Caco-2 (cell line): Measurements from ENCODE around the gene TRAF3. TPM values are rescaled to one million over a fixed set of nuclear protein-coding genes. Genes with fewer than 3 reads are reported as not detected.

ENCODE experiments used
- BruUV-seq: library from RNA; stranded (reverse); fragments of 400-500 nt; replicated peaks from 2 replicates; lab custom pipeline; 2021; lab: Mats Ljungman, UMichigan
- CTCF ChIA-PET: fragments of 300-600 bp; sonication (Branson Sonifier 250); formaldehyde crosslinking; loops from one replicate; lab custom pipeline; 2022; ENCODE audit warnings: antibody characterized with exemption; lab: Charles Lee
- POLR2A ChIA-PET: fragments of 300-600 bp; sonication (Branson Sonifier 250); formaldehyde crosslinking; loops from one replicate; lab custom pipeline; 2022; ENCODE audit warnings: antibody characterized with exemption; lab: Charles Lee
- DNase-seq, 2 experiments: peaks; one replicate each; pipeline versions ENCODE4 v3.0.0 to v3.0.0-alpha.2; 2020 to 2022
- H3K27me3 ChIP-seq: replicated peaks from 2 replicates; pipeline ENCODE4 v1.6.0; 2011; ENCODE audit warnings: low read length; ENCODE audit not compliant: control insufficient read depth, insufficient read depth
- H3K36me3 ChIP-seq: 2 replicates; pipeline ENCODE4 v1.5.1; 2011; ENCODE audit warnings: low read length; ENCODE audit not compliant: control insufficient read depth, insufficient read depth
- H3K4me1 ChIP-seq: fragments of 250-450 bp; sonication (Bioruptor Pico); 2 replicates; pipeline ENCODE4 v1.5.1; 2020; ENCODE audit warnings: mild to moderate bottlenecking
- H3K4me3 ChIP-seq: 2 replicates; pipeline ENCODE4 v1.5.1; 2011; ENCODE audit warnings: low read depth, mild to moderate bottlenecking, control low read depth, low read length
- H3K9me3 ChIP-seq: fragments of 250-450 bp; sonication (Bioruptor Pico); 2 replicates; pipeline ENCODE4 v1.5.1; 2020; ENCODE audit warnings: mild to moderate bottlenecking, moderate library complexity
- H3K27ac Mint-ChIP-seq: one replicate; pipeline ENCODE4 v1.8.0; 2022; ENCODE audit warnings: mixed read lengths; ENCODE audit not compliant: unreplicated experiment
- H3K27me3 Mint-ChIP-seq: one replicate; pipeline ENCODE4 v1.8.0; 2022; ENCODE audit warnings: mixed read lengths; ENCODE audit not compliant: insufficient read depth, unreplicated experiment
- H3K36me3 Mint-ChIP-seq: one replicate; pipeline ENCODE4 v1.8.0; 2022; ENCODE audit warnings: mild to moderate bottlenecking, mixed read lengths; ENCODE audit not compliant: insufficient read depth, unreplicated experiment
- H3K4me1 Mint-ChIP-seq: one replicate; pipeline ENCODE4 v1.8.0; 2022; ENCODE audit warnings: low read depth, mixed read lengths; ENCODE audit not compliant: unreplicated experiment
- H3K4me3 Mint-ChIP-seq: one replicate; pipeline ENCODE4 v1.8.0; 2022; ENCODE audit warnings: mild to moderate bottlenecking, moderate library complexity, mixed read lengths; ENCODE audit not compliant: unreplicated experiment
- H3K9me3 Mint-ChIP-seq: one replicate; pipeline ENCODE4 v1.8.0; 2022; ENCODE audit warnings: mixed read lengths; ENCODE audit not compliant: unreplicated experiment
- intact Hi-C: fragments of 100-400 bp; cut with micrococcal nuclease; formaldehyde crosslinking; loops from one replicate; pipeline ENCODE4 v1.10.0; 2022; ENCODE audit not compliant: unreplicated experiment
- total RNA-seq: library from RNA; stranded (reverse); gene quantifications from 2 replicates; pipeline ENCODE4 v1.2.3, GENCODE V29; 2022
- TF ChIP-seq, protein P1 (sequence below), 2 experiments: fragments of 200-600 bp in 1 of 2; IDR thresholded peaks; 1 replicate in 1 of 2; 2 replicates in 1 of 2; pipeline versions ENCODE4 v1.5.1 to v1.8.0; 2011 to 2022; ENCODE audit warnings: antibody characterized with exemption in 1 of 2, control low read depth in 1 of 2, inconsistent platforms in 1 of 2, low read depth in 1 of 2, low read length in 1 of 2, mild to moderate bottlenecking in 1 of 2, moderate library complexity in 1 of 2; ENCODE audit not compliant: insufficient read depth in 1 of 2, severe bottlenecking in 1 of 2, unreplicated experiment in 1 of 2

Gene TRAF3
- total RNA-seq, 1 experiment from 2014 or later, result 16.6 TPM

DNA sequence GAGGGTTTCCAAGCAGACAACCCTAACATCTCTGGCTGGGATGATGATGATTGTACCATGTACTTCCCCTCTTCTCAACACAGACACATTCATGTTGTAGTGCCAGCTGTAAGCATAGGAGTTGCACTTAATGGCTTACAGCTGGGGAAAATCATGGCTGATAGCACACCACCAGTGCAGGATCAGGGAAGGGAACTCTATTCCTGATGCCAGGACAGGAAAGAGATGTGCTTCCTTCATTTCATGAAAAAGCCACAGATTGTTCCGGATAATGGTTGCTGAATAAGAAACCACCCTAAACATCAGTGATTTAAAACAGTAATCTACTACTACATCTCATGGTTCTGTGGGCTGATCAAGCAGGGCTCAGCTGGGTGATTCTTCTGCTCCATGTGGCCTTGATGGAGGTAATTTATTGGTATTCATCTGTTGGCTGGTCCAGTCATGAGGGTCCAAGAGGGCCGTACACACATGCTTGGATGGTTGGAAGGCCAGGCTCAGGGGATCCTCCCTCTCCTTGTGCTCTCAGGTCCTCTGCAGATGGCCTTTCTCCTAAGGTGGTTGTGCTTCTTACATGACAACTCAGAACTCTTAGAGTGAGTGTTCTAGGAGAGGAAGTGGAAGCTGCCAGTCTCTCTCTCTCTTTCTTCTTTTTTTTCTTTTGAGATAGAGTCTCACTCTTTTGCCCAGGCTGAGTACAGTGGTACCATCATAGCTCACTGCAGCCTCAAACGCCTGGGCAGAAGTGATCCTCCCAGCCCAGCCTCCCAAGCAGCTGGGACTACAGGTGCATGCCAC lies 16.5 kb downstream of the TRAF3 start:
- no TSS peak for BruUV-seq
- no peaks in the 10 kb centered on the region for H3K36me3 ChIP-seq
- no peaks in the 10 kb centered on the region for H3K9me3 Mint-ChIP-seq
- H3K4me1 Mint-ChIP-seq, result no peaks in the 10 kb centered on the region
- H3K27ac Mint-ChIP-seq, result no peak overlapping the region
- H3K27me3 Mint-ChIP-seq, result no peaks in the 10 kb centered on the region
- H3K4me1 ChIP-seq, result peaks cover 12% of the 10 kb centered on the region
- ChIA-PET POLR2A (no interaction called here), CTCF (no interaction called here)
- TF ChIP-seq, protein P1, sequence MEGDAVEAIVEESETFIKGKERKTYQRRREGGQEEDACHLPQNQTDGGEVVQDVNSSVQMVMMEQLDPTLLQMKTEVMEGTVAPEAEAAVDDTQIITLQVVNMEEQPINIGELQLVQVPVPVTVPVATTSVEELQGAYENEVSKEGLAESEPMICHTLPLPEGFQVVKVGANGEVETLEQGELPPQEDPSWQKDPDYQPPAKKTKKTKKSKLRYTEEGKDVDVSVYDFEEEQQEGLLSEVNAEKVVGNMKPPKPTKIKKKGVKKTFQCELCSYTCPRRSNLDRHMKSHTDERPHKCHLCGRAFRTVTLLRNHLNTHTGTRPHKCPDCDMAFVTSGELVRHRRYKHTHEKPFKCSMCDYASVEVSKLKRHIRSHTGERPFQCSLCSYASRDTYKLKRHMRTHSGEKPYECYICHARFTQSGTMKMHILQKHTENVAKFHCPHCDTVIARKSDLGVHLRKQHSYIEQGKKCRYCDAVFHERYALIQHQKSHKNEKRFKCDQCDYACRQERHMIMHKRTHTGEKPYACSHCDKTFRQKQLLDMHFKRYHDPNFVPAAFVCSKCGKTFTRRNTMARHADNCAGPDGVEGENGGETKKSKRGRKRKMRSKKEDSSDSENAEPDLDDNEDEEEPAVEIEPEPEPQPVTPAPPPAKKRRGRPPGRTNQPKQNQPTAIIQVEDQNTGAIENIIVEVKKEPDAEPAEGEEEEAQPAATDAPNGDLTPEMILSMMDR (IDR thresholded peaks at IDR 0.05; ENCODE audit: insufficient read depth in 1 of 2, low read depth in 1 of 2, low read length in 1 of 2, severe bottlenecking in 1 of 2, unreplicated experiment in 1 of 2), result no peak
- peaks cover 9% of the 10 kb centered on the region for H3K9me3 ChIP-seq
- no peak overlapping the region for H3K4me3 Mint-ChIP-seq
- no peaks in the 10 kb centered on the region for H3K27me3 ChIP-seq
- DNase-seq, result no peak
- intact Hi-C loops, result no loop called here
- H3K4me3 ChIP-seq, result no peak overlapping the region
- H3K36me3 Mint-ChIP-seq, result peaks cover 6% of the 10 kb centered on the region

DNA sequence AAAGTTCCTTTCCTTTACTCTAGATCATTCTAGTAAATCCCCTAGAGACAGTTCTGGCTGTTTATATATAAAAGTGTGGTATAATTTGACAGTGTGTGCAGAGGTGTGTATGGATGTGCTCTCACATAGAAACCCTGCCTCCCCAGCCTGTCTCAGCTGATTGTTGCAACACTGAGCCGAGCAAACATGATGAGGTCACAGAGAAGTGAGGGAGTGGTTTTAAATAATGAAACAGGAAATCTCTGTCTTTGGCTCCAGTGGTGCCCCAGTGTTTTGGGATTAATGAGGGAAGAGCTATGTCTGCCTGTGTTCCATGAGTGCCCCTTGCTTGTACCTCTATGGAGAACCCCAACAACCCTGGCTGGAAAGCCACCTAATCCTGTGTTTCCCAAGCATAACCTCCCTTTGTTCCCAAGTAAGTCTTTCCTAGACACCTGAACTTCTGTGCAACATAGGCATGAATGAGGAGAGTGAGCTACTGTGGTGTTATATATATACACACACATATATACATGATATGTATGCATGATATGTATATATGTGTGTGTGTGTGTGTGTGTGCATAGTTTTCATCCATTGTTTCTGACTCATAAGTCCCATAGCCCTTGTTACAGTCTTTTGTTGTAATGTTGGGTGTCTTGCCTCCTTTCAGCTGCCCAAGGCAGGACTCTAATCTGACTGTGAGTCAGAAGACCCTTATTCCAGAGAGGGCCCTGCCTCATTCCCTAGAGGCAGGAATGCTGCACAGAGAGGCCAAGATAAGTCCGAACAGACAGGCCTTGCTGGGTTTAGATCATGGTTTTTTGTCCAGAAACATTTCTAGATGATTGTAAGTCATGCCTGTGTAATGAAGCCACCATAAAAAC lies 18.0 kb downstream of the TRAF3 start:
- TF ChIP-seq, protein P1 (IDR thresholded peaks at IDR 0.05; ENCODE audit: insufficient read depth in 1 of 2, low read depth in 1 of 2, low read length in 1 of 2, severe bottlenecking in 1 of 2, unreplicated experiment in 1 of 2), result no peak
- no peaks in the 10 kb centered on the region for H3K36me3 ChIP-seq
- H3K27me3 Mint-ChIP-seq, result no peaks in the 10 kb centered on the region
- no peak overlapping the region for H3K4me3 Mint-ChIP-seq
- intact Hi-C loops, result no loop called here
- no peak overlapping the region for H3K4me3 ChIP-seq
- BruUV-seq, result TSS peak; percentile 23
- ChIA-PET CTCF (no interaction called here), POLR2A (interaction anchor here (0.5 kb wide), 1 partner anchor 84 kb away, joined by 3 read pairs; no protein-coding TSS in a partner anchor)
- peak overlapping the region; percentile 77 for H3K27ac Mint-ChIP-seq
- H3K4me1 ChIP-seq, result peaks cover 12% of the 10 kb centered on the region
- peaks cover 6% of the 10 kb centered on the region for H3K36me3 Mint-ChIP-seq
- no peaks in the 10 kb centered on the region for H3K4me1 Mint-ChIP-seq
- H3K9me3 ChIP-seq, result peaks cover 9% of the 10 kb centered on the region
- no peaks in the 10 kb centered on the region for H3K27me3 ChIP-seq
- peak; percentile 56 to 65 for DNase-seq
- H3K9me3 Mint-ChIP-seq, result no peaks in the 10 kb centered on the region

DNA sequence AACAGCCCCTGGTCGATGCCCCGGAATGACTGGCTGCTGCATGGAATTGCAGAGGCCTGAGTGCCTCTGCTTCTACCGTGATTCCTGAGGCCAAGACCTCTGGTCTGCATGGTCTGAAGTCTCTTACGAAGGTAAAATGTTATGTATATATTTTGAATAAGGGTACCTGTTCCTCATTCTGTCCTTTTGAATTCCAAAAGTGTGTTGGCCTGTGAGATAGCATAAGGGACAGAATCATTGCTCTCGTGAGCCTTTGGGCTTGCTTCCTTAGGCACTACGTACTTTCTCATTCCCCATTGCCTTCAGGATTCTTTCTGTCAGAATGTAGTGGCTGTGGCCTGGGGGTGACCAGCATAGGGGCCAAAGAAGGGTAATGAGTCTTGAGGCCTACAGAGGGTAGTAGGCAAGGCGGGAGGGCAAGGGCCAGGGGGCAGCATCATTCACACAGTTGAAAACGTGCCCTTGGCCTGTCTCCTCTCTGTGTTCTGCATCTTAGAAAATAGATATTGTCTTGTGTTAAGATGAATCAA lies 19.5 kb downstream of the TRAF3 start:
- Histone ChIP-seq H3K4me3 (no peak overlapping the region), H3K9me3 (peaks cover 9% of the 10 kb centered on the region), H3K27me3 (no peaks in the 10 kb centered on the region), H3K4me1 (peaks cover 12% of the 10 kb centered on the region), H3K36me3 (no peaks in the 10 kb centered on the region)
- Mint-ChIP-seq H3K36me3 (peaks cover 6% of the 10 kb centered on the region), H3K9me3 (no peaks in the 10 kb centered on the region), H3K27ac (no peak overlapping the region), H3K4me1 (no peaks in the 10 kb centered on the region), H3K4me3 (no peak overlapping the region), H3K27me3 (no peaks in the 10 kb centered on the region)
- intact Hi-C loops, result no loop called here
- TF ChIP-seq, protein P1 (IDR thresholded peaks at IDR 0.05; ENCODE audit: insufficient read depth in 1 of 2, low read depth in 1 of 2, low read length in 1 of 2, severe bottlenecking in 1 of 2, unreplicated experiment in 1 of 2), result no peak
- no TSS peak for BruUV-seq
- CTCF ChIA-PET, result no interaction called here
- POLR2A ChIA-PET, result no interaction called here
- DNase-seq, result no peak
